ENCODE measurements around the gene KRTAP7-1.

Gene KRTAP7-1

GRCh38 chr21:30829659-30830058, at the start of gene KRTAP7-1:
TSS of gene KRTAP7-1 (minus strand) at chr21:30829759. CDS start at chr21:30829698, 61 bp downstream.
- DNase-seq (ENCODE audit: low spot score), result no peak

- DNase-seq (ENCODE audit: low spot score), result no peak
These were observed 45.0 kb upstream of the KRTAP7-1 start for GRCh38 chr21:30874526-30874925.

DNA sequence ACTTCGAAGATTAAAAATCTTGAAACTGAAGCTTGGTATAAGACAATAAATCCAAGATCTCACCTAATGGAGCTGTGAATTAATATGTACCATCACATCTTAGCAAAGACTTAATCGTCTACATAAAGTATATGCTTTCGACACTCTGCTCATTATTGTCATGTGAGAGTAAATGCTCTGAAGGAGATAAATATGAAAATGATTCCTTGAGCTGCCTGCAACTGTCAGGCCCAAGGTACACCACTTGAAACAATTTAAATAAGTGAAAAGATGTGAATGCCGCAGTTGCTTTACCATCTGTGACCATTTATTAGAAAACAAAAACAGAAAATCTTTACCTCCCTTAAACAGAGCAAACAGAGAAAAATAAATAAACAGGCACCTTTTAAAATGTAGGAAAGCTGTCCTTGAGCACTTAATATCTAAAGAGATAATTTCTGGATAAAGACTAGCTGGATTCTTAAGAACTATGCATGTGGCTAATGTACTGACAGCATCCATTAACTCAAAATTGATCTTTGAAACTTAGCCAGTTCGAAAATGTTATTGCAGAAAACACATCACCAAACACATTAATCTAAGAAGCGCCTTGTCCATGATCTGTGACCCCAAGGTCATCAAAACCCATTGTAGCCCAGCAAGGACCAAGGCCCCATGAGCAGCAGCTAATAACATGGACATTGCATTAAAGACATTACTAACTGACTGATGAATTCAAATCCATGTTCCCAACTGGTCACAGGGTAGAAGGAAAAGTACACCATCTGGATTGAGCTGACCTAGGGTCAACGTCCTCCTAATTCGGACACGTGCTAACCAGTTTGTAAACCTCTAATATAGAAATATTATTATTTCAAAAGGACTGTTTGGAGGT, 18.3 kb upstream of the KRTAP7-1 start:
- DNase-seq (ENCODE audit: low spot score), result no peak

GRCh38 chr21:30842990-30843389, 13.4 kb upstream of the KRTAP7-1 start:
- no peak for DNase-seq (ENCODE audit: low spot score)

- peak; percentile 29 for DNase-seq (ENCODE audit: low spot score)
These were observed 9.7 kb upstream of the KRTAP7-1 start for GRCh38 chr21:30839304-30839703.

GRCh38 chr21:30838536-30838935, 9.0 kb upstream of the KRTAP7-1 start:
- DNase-seq (ENCODE audit: low spot score), result no peak

DNA sequence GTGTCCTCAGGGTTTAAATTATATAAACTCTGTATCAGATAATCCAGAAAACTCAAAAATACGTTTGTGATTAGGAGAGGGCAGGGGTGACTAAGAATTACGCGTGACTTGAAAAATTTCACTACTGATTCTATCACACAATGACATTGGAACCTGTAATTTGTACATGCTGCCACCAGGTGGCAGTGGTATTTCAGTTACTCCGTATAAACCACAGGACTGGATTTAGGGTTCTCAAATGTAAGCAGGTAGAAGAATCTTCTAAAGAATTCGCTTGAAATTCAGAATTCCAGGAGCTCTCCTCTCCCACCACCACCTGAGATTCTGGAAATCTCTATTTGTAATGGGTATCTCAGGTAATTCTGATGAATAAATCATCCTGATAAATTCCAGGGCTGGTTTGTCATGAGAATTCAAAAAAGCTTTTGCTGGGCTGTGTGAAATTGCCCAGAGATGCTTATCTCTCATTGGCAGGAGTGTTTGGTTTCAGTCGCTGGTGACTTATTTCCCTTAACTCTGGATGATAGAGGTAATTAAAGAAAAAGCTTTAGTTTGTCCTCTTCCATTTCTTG, 1.7 kb upstream of the KRTAP7-1 start:
- no peak for DNase-seq (ENCODE audit: low spot score)

GRCh38 chr21:30818837-30819610, 10.5 kb downstream of the KRTAP7-1 start:
- no peak for DNase-seq (ENCODE audit: low spot score)

DNA sequence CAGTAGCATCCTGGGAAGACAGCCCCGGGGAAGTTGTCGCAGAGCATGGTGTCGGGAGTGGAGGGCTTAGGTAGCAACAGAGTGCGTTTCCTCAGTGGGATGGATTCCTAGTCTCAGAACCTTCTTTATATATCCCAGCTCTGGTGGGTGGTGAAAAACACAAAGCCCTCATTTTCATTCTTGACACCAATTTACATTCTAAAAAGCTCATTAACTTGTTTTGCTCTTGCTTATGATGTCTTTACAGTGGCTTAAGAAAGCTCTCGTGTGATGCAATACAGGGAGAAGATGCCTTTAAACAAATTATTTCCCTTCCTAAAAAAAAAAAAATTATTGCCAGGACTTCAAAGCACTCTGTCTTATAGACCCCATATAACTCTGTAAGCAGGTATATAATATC, 16.4 kb downstream of the KRTAP7-1 start, which contains the start of gene KRTAP8-1:
Gene KRTAP8-1, minus strand, starts transcription at position 101 of the 400 bp plus-strand sequence. Its CDS starts 54 bp downstream, at position 47.
- no peak for DNase-seq (ENCODE audit: low spot score)

- DNase-seq (ENCODE audit: low spot score), result no peak
These were observed 29.0 kb downstream of the KRTAP7-1 start for GRCh38 chr21:30800605-30801004.

- DNase-seq (ENCODE audit: low spot score), result no peak
These were observed 35.8 kb downstream of the KRTAP7-1 start for GRCh38 chr21:30793581-30794314.

GRCh38 chr21:30779249-30779648, 50.3 kb downstream of the KRTAP7-1 start:
- DNase-seq (ENCODE audit: low spot score), result no peak

Measured in HuH-7.5 (cell line).